Measurements from ENCODE around the gene NELFE.
A peak's percentile ranks its signal among the peaks of the same experiment; 100 is the strongest.
"Not testable (repeated sequence)": the region's sequence is repeated elsewhere in the genome, so short reads cannot be mapped to it uniquely, and the experiment has no call there.

NELFE gene, protein sequence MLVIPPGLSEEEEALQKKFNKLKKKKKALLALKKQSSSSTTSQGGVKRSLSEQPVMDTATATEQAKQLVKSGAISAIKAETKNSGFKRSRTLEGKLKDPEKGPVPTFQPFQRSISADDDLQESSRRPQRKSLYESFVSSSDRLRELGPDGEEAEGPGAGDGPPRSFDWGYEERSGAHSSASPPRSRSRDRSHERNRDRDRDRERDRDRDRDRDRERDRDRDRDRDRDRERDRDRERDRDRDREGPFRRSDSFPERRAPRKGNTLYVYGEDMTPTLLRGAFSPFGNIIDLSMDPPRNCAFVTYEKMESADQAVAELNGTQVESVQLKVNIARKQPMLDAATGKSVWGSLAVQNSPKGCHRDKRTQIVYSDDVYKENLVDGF

DNA sequence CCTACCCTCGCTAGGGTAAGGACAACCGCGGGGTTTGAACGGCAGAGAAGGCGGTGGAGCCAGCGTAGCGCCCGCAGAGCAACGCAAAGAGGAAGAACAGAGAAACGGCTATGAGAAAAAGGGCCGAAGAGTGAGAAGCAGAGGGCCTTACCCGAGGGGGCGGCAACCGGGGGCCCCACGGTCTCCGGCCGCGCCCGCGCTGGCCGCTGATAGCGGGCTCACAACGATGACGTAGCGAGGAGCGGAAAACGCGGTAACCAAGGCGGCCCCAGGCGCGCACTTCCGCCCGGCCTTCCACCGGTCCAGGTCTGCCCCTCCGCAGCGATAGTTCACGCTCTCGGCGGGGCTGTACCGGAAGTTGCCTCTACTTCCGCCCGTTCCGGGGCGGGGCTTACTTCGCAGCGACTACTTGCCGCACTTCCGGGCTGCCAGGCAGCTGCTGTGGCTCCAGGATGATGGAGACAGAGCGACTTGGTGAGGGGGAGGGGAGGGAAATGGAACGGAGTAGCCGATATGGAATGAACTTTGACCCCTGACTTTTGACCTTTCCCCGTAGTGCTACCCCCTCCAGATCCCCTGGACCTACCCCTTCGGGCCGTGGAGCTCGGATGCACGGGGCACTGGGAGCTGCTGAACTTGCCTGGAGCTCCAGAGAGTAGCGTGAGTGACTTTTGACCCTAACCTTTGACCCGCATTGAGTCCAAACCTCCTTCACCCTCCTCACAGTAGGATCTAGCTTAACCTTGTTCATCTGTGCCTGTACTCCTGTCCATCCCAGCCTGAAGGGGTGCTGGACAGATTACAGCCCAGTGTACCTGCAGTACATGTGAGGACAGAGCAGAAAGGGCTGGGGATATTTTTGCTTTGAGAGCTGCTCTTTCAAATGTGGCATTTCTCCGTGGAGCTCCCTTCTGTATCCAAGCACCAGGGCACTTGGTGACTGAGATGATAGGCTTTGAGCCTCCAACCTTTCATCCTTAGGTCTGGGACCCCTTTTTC, at the start of gene NELFE, which contains the start of gene SKIC2:
TSS of gene NELFE (minus strand) at position 231 of the 999 bp plus-strand sequence. CDS start 525 bp downstream, outside the sequence.
TSS of gene SKIC2 (plus strand) at position 435 of the 999 bp plus-strand sequence. CDS start at position 453, 18 bp downstream.
- peak; percentile 99 for DNase-seq

DNA sequence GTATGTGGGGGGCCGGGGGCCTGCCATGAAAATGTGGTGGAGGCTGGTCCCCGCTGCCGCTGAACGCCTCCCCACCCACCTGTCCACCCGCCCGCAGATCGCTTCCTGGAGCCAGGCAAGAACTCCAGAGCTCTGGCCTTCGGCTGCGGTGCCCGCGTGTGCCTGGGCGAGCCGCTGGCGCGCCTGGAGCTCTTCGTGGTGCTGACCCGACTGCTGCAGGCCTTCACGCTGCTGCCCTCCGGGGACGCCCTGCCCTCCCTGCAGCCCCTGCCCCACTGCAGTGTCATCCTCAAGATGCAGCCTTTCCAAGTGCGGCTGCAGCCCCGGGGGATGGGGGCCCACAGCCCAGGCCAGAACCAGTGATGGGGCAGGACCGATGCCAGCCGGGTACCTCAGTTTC, 49.3 kb upstream of the NELFE start:
- DNase-seq: not testable (repeated sequence)

DNA sequence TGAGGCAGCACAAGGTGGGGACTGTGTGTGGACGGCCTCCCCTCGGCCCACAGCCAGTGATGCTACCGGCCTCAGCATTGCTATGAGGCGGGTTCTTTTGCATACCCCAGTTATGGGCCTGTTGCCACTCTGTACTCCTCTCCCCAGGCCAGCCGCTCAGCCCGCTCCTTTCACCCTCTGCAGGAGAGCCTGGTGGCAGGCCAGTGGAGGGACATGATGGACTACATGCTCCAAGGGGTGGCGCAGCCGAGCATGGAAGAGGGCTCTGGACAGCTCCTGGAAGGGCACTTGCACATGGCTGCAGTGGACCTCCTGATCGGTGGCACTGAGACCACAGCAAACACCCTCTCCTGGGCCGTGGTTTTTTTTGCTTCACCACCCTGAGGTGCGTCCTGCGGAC, 48.3 kb upstream of the NELFE start:
- DNase-seq: not testable (repeated sequence)

DNA sequence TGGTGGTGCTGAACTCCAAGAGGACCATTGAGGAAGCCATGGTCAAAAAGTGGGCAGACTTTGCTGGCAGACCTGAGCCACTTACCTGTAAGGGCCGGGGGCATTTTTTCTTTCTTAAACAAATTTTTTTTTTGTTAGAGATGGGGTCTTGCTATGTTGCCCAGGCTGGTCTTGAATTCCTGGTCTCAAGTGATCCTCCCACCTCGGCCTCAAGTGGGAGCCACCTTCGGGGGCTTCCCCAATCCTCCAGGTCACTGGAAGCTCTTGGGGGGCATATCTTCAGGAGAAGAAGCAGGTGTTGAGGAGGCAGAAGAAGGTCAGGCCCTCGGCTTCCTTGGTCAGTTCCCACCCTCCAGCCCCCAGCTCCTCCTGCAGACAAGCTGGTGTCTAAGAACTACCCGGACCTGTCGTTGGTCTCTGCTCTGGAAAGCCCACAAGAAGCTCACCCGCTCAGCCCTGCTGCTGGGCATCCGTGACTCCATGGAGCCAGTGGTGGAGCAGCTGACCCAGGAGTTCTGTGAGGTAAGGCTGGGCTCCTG, 47.3 kb upstream of the NELFE start:
- not testable (repeated sequence) for DNase-seq

DNA sequence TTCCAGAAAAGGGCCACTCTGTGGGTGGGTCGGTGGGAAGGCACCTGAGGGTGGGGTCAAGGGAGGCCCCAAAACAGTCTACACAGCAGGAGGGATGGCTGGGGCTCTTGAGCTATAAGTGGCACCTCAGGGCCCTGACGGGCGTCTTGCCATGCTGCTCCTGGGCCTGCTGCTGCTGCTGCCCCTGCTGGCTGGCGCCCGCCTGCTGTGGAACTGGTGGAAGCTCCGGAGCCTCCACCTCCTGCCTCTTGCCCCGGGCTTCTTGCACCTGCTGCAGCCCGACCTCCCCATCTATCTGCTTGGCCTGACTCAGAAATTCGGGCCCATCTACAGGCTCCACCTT, 46.7 kb upstream of the NELFE start:
- not testable (repeated sequence) for DNase-seq

DNA sequence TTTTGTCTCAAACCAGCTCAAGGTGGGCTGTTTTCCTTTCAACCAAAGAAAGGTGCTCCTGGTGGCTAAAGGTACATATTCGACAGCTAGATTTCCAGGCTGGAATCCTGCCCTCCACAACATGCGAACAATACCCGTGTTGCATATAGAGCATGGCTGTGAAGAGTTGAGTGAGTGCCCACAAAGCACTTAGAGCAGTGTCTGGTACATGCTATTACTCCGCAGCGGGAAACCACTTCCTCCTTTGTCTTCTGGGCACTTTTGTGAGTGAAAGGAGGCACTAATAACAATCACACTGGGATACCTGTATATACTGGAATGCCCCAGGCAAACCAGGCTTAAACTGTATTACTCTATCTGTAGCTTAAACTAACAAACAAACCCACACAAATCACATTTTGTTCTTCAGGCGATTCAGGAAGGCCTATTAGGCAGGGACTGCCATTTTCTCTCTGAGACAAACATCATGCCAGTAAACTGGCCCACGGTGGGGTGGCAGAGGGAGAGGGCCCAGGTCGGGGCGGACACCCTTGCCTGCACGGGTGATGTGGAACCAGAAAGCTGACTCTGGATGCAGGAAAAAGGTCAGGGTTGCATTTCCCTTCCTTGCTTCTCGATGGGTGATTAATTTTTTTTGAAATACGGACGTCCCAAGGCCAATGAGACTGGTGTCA, 46.2 kb upstream of the NELFE start:
- not testable (repeated sequence) for DNase-seq

DNA sequence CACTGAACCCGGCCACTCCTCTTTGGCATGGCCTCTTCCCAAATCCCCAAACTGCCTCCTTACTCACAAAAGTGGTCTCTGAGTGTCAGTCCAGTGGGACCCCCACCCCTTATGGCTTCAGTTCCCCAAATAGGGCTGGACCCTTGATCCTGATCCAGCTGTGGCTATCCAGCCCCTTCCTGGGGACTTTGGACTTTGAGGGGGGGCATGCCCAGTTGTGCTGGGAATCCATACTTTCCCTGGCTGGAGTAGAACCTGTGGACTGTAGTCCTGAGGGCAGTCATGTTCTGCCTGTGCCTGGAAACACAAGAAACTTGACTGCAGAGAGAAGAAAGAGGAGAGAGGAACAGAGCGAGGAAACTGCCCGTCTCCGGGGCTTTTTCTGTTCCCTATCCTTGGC, 45.6 kb upstream of the NELFE start:
- DNase-seq: not testable (repeated sequence)

DNA sequence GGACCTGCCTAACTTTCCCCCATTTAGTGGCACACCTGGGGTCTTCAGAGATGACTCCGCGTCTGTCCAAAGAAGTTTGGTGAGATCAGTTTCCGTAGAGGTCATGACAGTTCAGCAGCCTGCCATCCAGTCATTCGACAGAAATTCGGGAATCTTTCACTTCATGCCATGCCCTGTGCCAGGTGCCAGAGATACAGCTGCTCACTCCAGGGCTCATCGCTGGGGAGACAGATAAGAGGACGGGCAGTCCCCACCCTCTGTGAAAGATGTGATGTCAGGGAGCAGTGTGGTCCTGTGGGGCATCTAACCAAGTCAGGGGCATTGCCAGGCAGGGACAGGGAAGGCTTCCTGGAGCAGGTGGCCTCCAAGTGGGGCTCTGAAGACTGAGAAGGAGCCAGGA, 44.5 kb upstream of the NELFE start:
- DNase-seq: not testable (repeated sequence)

DNA sequence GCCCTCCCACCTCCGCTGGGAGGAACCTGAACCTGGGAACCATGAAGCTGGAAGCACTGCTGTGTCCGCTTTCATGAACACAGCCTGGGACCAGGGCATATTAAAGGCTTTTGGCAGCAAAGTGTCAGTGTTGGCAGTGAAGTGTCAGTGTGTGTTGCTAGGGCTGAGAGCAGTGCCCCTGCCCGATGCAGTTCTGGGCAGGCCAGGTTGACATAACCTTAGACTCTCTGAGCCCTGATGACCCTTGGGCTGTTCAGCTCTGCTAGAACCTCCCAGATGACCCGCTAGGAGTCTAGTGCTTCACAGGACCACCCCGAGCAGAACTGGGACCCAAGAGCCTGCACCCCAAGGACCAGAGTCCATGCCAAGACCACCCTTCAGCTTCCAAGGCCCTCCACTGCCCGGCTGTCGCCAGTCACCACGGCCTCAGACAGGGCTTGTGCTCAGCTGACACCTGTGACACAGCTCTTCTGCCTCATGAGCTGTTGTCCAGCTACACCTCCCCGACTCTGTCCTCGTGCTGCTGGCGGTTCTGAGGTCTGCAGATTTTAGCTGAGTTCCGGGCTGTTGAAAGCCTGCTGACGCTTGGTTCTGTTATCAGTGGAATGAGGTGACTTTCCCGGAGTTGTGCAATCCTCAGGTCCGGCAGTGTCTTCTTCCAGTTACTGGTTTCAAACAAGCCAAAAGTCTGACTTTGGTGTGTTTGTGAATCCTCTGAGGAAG, 43.9 kb upstream of the NELFE start:
- DNase-seq: not testable (repeated sequence)

DNA sequence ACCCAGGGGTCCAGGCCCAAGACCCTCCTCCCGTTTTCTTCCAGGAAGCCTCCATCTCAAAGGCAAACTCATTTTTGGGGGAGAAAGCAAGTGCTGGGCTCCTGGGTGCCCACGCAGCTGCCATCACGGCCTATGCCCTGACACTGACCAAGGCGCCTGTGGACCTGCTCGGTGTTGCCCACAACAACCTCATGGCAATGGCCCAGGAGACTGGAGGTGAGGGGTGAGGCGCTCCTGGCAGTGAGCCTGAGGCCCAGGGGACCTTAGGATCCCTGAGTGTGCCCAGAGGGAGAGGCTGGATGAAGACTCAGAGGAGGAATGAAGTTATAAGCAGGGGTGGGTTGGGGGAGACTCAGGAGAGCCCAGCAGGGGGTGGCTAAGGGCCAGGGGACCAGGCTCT, 37.6 kb upstream of the NELFE start:
- not testable (repeated sequence) for DNase-seq

DNA sequence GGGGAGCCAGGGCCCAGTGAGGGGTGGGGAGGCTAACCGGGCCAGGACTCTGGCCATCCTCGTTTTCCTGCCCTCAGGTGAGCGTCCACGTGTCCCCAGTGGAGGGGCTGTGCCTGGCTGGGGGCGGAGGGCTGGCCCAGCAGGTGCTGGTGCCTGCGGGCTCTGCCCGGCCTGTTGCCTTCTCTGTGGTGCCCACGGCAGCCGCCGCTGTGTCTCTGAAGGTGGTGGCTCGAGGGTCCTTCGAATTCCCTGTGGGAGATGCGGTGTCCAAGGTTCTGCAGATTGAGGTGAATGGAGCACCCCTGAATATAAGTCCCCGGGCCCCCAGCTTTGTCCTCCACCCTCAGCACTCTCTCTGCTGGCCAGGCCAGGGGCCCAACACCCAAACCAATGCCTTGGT, 35.6 kb upstream of the NELFE start:
- not testable (repeated sequence) for DNase-seq

DNA sequence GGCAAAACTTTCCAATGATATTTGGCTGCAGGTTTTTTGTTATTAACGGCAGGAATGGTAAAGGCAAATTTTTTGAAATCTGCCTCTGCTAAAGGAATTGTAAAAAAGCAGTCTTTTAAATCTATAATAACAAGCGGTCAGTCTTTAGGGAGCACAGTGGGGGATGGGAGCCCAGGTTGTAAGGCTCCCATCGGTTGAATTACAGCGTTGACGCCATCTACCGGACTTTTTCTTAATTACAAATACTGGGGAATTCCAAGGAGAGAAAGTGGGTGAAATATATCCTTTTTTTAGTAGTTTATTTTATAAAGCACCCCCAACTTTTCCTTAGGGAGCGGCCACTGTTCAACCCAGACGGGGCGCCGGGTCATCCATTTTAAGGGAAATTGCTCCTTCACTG, 30.6 kb upstream of the NELFE start:
- not testable (repeated sequence) for DNase-seq

DNA sequence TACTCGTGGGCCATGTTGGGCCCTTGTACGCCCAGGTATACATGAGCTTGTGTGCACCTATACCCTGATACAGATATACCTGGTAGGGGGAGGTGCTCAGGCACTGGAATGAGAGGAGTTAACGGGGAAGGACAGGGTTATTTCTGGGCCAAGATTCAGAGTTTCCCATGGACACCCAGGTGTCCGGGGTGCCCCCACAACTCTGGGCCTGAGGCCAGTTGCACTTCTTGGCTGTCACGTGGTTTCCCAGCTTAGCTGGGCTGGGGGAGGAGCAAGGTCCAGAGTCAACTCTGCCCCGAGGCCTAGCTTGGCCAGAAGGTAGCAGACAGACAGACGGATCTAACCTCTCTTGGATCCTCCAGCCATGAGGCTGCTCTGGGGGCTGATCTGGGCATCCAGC, 23.0 kb upstream of the NELFE start, which contains the start of gene C4A:
TSS of gene C4A (plus strand) at position 314 of the 400 bp plus-strand sequence. CDS start at position 365, 51 bp downstream.
- not testable (repeated sequence) for DNase-seq

DNA sequence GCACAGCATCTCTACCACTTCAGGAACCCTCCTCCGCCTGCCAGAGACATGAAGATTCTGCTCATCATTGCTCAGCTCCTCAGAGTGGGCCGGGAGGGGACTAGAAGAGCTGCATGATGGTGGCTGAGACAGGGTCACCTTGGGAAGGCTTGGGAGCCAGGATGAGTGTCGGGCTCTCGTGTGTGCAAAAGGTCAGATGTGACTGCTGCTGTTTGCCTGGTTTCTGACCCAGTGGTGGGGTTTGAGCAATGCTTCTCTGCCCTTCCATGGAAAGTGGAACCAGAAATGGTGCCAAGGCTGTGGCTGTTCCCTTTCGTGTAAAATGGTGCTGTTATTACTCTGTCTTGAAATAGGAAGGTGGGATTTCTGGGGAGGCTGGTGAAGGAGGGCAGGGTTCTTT, 22.2 kb upstream of the NELFE start:
- DNase-seq: not testable (repeated sequence)

DNA sequence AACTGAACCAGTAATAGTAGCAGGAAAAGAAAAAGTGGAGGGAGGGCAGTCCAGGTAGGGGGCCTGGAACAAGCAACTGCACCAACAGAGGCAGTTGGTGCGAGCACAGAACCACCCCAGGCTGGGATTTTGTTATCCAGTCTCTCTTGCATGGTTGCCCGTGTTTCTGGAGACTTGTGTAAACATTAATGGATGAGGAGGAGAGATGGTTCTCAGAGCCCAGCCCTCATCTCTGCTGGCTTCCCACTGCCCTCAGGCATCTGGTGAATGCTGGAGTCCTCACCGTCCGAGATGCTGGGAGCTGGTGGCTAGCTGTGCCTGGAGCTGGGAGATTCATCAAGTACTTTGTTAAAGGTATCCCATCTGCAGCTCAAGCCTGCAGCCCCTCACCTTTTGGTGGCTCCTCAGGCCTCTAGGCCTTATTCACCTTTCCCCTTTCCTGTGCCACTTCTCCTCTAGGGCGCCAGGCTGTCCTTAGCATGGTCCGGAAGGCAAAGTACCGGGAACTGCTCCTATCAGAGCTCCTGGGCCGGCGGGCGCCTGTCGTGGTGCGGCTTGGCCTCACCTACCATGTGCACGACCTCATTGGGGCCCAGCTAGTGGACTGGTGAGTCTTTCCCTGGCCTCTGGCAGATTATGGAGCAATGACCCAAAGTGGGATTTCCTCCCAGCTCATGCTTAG, 21.6 kb upstream of the NELFE start:
- not testable (repeated sequence) for DNase-seq

DNA sequence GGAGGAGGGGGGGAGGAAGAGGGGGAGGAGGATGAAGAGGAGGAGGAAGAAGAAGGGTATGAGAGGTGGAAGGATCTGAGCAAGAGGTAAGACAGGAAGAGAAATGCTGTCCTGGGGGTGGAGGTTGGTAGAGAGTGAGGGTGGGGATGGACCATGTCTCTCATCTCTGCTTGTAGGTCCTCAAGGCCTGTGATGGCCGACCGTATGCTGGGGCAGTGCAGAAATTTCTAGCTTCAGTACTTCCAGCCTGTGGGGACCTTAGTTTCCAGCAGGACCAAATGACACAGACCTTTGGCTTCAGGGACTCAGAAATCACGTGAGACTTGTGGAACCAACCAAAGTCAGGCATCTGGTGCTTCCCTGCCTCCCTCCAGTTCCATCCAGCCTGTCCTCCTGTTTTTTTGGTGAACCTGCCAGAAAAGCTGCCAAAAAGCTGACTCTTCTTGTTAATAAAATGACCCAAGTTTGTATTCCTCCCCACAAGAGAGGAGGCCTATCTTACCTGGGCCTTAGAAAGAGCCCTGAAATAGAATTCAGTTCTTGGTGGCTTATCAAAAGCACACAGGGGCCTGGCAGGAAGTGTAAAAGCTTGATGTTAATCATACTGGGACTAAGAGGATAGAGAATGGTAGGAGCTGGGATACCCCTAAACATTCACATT, 20.6 kb upstream of the NELFE start:
- DNase-seq: no peak

DNA sequence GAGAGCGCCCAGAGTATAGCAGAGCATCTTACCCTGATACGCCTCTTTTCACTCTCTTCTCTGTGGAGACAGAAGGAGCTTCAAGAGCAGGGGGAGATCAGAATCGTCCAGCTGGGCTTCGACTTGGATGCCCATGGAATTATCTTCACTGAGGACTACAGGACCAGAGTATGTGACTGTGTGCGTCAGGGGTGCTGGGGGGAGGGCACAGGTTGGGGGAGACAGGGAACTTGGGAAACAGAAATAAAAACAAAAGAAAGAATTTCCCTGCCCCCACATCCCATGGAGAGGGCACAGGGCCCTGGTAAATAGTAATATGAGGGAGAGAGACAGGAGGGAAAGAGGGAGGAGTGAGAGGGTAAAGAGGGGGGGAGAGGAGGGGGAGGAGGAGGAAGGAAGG, 20.1 kb upstream of the NELFE start:
- DNase-seq: no peak

DNA sequence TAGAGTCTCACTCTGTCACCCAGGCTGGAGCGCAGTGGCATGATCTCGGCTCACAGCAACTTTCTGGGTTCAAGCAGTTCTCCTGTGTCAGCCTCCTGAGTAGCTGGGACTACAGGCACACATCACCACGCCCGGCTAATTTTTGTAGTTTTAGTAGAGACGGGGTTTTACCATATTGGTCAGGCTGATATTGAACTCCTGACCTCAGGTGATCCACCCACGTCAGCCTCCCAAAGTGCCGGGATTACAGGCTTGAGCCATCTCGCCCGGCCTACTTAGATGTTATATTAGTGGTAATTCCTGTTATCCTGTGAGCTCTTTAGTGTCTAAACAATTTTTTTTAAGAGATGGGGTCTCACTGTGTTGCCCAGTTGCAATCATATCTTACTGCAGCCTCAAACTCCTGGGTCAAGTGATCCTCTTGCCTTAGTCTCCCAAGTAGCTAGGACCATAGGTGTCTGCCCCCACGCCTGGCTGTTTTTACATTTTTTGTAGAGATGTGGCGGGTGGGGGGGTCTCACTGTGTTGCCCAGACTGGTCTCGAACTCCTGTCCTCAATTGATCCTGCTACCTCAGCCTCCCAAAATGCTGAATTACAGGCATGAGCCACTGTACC, 19.2 kb upstream of the NELFE start:
- DNase-seq: no peak

DNA sequence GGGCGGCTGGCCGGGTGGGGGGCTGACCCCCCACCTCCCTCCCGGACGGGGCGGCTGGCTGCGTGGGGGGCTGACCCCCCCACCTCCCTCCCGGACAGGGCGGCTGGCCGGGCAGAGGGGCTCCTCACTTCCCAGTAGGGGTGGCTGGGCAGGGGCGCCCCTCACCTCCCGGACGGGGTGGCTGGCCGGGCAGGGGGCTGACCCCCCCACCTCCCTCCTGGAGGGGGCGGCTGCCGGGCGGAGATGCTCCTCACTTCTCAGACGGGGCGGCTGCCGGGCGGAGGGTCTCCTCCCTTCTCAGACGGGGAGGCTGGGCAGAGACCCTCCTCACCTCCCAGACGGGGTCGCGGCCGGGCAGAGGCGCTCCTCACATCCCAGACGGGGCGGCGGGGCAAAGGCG, 17.3 kb upstream of the NELFE start:
- not testable (repeated sequence) for DNase-seq

DNA sequence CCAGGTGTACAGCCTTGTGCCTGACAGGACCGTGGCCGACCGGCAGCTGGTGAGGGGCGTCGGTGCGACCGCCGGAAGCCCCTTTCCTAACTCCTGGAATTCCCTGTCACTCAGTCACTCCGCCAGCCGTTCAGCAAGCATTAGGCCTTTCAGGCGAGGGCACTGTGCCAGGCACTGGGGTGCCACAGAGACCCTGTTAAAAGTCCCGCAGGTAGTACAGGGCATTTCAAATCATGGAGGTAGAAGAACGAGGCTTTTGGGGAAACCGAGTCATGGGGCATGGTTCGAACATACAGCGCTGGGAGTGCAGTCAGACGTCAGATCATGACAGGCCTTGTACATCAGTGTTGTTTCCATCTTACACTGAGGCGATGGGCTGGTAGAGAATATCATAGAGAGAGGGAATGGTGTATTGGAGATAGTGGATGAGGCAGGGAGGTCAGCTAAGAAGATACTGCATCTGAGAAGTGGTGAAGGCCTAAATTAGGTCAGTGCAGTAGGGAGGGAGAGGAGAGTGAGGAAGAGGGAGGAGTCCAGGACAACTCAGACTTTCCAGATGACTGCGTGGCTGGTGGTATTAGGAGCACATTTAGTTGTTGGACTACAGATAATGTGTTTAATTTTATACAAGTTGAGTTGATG, 14.1 kb upstream of the NELFE start:
- peak; percentile 61 for DNase-seq

Data from inflammatory macrophage treated with lipopolysaccharide for 4 hours (primary cell).